HK-2 (cell line): ENCODE measurements around the gene LRRN2.
"Not testable (repeated sequence)": the region's sequence is repeated elsewhere in the genome, so short reads cannot be mapped to it uniquely, and the experiment has no call there.

Experiments
- DNase-seq: peaks from one replicate; pipeline ENCODE4 v3.0.0-alpha.2; 2018; ENCODE audit not compliant: unreplicated experiment

LRRN2 gene

DNA sequence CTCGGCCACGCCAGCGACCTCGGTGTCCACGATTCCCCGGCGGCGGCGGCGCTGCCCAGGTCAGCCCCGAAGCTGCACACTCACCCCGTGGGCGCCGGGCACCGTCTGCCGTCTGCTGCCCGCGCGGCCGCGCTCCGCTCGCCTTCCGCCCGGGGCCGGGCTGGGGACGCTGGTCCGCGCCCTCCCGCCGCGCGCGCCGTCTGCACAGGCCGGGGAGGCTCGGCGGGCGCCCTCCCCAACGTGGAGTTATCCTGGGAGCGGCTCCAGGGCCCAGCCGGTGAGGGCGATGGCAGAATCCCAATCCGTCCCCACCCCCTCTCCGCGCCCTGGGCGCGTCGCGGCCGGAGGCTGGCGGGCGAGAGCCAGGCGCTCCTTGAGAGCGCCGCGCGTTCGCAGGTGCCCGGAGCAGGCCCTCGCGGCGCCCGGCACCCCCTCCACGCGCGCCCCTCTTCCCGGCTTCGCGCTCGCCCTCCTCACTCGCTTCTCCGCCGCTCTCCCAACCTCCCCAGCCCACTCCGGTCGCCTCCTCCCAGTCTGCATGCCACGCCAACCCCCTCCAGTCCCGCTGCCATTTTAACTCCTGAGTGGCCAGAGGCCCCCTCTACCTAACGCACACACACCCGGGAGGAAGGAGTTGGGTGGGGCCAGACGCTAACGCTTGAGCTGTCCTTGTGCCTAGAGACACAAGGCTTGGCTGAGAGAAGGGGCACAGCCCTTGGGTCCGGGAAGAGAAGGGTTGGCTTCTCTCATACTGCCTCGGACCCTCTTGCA lies at the start of gene LRRN2:
Gene LRRN2, minus strand, starts transcription at position 503 of the 771 bp plus-strand sequence. CDS start 65,746 bp downstream, outside the sequence.
- no peak for DNase-seq

DNA sequence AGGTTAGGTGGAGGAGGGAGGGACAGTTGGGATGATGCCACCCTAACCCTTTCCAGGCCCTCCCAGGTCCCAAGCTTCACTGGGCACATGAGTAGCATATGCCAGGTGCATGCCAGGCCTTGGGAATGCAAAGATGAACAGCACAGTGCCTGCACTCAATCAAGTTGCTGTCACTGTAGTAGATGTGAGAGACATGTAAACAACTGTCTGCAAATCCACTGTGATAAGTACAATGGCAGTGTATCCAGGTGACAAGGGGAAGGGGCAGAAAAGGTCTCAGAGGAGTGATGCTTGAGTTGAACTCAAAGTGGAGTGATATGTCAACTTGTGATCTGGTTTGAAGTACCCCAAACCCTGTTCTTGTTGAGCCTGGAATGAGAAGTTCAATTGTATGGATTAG lies 49.5 kb upstream of the LRRN2 start:
- no peak for DNase-seq

DNA sequence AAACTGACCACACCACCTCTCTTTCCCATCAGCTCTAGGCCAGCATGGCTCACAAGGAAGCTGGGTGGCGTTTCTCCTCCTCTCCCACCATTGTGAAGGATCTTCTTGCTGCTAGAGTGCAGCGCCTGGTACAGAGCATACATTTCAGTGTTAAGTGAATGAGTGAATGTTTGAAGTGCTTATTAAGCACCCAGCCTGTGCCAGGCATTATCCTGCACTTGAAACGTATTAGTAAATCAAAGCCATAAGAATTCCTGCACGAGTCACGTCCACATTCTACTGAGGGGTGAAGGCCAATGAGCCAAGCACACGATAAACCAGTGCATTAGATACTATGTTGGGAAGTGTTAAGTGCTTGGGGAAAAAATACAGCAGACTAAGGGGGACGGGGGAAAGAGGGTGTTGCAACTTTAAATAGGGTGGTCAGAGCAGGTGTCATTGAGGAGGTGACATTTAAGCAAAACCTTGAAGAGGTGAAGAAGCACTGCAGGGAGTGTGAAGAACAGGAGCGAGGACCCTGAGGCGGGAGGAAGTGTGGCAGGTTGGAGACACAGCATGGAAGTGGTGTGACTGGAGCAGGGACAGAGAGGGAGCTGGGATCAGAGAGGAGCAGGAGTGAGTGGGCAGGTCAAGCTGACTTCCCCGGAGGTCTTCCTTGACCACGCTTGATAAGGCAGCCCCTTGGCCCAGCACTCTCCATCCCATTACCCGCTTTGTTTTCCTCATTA lies 48.5 kb upstream of the LRRN2 start:
- DNase-seq: no peak

- DNase-seq: no peak
Measured at GRCh38 chr1:204733289-204733688, 47.8 kb upstream of the LRRN2 start.

- no peak for DNase-seq
Measured at GRCh38 chr1:204731985-204732575, 46.5 kb upstream of the LRRN2 start.

DNA sequence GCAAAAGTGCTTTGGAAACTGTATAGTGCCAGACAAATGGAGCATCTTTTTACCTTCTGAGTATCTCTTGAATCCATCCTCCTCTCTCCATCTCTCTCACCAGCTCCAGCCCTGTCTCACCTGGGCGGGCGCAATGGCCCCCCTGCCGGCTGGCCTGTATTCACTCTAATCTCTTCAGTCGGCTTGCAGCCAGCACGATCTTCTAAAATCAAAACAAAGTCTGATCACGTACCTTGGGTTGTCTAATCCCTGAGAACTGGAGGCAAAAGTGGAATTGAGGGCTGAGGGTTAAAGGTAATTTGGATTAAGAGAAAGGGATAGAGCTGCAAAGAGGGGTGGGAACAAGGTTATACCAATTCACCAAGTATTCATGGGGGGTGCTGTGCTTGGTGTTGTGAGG lies 46.0 kb upstream of the LRRN2 start:
- no peak for DNase-seq

GRCh38 chr1:204730826-204731459 lies 45.4 kb upstream of the LRRN2 start:
- no peak for DNase-seq

- DNase-seq: no peak
Measured at GRCh38 chr1:204729516-204729915, 44.0 kb upstream of the LRRN2 start.

DNA sequence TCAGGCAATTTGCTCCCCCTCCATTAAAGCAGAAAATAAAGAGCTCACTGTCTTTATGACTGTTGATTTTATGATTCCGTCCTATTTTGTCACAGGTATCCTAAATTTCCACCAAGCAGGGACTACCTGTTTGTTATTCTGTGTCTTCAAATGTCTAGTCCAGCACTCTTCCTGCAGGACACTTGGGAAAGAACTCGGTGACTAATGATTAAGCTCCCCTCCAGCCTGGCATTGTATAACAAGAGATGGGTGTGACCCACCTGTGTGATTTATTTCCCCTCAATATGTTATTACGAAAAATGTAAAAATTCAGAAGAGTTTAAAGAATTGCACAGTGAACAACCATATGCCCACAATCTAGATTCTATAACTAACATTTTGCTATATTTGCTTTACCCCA lies 42.9 kb upstream of the LRRN2 start:
- no peak for DNase-seq

GRCh38 chr1:204728045-204728444 lies 42.5 kb upstream of the LRRN2 start:
- DNase-seq: no peak

DNA sequence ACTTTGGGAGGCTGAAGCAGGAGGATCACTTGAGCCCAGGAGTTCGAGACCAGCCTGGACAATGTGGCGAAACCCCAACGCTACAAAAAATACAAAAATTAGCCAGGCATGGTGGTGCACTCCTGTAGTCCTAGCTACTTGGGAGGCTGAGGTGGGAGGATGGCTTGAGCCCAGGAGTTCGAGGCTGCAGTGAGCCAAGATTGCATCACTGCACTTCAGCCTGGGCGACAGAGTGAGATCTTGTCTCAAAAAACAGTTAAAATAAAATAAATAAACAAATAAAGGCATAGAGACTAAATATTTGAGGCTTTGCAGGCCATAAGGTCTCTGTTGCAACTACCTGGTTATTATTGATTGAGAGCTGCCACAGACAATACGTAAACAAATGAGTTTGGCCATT lies 41.9 kb upstream of the LRRN2 start:
- DNase-seq: not testable (repeated sequence)

DNA sequence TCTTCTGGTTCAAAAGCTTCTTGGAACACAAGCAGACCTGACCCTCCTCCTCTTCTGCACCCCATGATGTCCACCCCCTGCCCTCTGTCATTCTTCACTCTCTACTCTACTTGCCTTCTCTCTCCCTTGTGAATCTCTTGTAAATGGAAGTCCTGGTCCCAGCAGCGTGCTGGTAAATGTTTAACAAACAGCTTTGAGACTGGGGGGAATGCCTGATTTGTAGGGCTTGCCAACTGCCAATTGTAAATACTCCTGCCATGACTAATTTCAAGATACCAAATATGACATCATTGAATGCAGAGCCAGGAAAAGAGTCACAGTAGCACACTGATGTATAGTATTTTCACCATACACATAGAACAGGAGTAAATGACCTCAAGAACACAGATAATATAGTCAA lies 40.9 kb upstream of the LRRN2 start:
- peak; percentile 26 for DNase-seq

GRCh38 chr1:204725821-204726448 lies 40.4 kb upstream of the LRRN2 start:
- DNase-seq: no peak

DNA sequence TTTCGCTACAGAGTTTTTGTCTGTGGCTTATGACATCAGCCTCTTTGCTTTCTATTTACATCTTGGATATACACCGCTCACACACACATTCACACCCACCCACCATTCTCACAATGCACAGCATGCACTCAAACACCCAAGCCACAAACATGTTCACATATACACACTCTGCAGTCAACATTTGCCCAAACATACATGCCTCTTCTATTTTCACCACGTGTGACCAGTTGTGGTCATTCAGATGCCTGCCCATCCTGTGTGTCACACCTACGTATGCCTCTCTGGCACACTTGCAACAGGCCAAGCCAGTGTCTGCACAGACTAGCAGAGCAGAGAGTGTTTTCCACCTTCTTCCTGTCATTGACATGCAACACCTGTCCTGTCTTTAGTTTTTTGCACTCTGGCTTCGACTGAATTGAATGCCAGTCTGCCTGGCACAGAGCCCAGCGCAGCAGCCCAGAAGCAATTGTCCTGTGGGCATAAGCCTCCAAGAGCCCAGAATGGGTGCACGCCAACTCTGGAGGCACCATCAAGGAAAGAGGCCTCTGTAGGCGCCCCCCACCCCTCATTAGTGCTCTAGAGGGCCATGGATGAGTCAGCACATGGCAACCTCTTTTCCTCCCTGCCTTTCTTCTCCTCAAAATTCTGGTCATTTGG lies 37.7 kb upstream of the LRRN2 start:
- DNase-seq: no peak

- DNase-seq: no peak
Measured at GRCh38 chr1:204721373-204722055, 36.0 kb upstream of the LRRN2 start.

- no peak for DNase-seq
Measured at GRCh38 chr1:204716660-204717059, 31.1 kb upstream of the LRRN2 start.

GRCh38 chr1:204714861-204715511 lies 29.4 kb upstream of the LRRN2 start:
- no peak for DNase-seq

DNA sequence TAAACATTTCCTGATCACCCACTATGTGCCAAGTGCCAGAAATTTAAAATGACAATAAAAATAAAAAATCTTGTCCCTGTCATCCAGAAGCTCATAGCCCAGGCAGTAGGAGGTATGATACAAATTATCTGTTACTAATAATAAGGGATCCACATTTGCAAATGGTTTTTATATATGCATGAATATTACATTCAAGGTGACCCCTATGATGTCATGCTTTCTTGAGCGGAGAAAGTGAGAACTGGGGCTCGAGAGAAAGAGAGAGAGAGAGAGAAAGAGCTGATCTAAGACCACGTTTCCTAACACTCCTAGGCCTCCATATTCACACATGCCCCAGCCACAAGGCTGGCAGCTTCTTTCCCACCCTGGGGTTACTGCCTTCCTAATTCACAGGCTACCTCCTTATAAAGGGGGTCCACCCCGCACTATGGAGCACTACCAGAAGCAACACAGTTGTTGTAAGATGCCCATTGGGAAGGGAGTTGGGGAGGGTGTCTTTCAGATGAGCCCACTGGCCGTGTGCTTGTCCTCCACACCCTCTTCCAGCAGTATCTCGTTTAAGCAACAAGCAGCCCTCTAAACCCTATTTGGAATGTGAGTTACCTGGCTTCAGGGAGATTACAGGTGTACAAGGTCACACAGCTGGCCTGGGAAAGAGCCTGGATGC lies 28.8 kb upstream of the LRRN2 start:
- DNase-seq: no peak

GRCh38 chr1:204713541-204713940 lies 28.0 kb upstream of the LRRN2 start:
- DNase-seq: no peak
